GM18873 (cell line): ENCODE data around the gene CCSER1.

Source experiments
- ATAC-seq: cut with Tn5 transposase; IDR thresholded peaks from one replicate; pipeline ENCODE4 v1.9.1; 2021; ENCODE audit warnings: mild to moderate bottlenecking, moderate library complexity, moderate number of reproducible peaks; ENCODE audit not compliant: unreplicated experiment, low FRiP score

The CCSER1 gene

GRCh38 chr4:90127223-90127705, at the start of gene CCSER1:
TSS of gene CCSER1 (plus strand) at chr4:90127394.
- ATAC-seq, result peak; percentile 69

GRCh38 chr4:90078440-90078839, 48.8 kb upstream of the CCSER1 start:
- ATAC-seq, result peak; percentile 54

GRCh38 chr4:90080116-90080515, 47.1 kb upstream of the CCSER1 start:
- ATAC-seq, result no peak

DNA sequence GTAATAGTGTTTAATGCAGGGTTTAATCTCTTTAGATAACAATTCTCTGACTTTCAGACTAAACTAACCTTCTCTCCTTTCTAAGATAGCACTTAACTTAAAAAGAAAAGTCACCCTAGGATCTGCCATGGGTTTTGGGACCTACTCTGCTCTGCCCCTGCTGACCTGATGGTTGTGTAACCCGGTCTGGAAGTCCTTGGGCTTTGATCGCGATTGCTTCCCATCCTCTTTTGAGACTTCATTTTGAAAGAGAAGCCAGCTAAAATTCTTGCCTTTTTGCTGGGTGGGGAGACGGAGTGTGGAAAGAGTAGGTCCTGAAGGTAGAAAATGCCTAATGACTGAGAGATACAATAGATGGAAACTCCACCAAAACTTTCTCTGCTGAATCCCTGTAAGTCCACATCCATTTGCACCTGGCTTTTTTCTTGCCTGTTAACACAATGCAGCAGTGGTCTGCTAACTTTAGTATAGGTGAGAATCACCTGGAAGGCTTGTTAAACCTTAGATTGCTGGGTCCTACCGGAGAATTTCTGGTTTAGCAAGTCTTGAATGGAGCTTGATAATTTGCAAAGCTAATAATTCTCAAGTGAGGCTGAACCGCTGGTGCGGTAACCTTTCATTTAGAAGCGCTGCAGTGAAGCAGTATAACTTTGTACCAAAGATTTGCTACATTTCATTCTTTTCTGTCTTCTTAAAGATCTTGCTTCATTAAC, 45.6 kb upstream of the CCSER1 start:
- ATAC-seq, result no peak

DNA sequence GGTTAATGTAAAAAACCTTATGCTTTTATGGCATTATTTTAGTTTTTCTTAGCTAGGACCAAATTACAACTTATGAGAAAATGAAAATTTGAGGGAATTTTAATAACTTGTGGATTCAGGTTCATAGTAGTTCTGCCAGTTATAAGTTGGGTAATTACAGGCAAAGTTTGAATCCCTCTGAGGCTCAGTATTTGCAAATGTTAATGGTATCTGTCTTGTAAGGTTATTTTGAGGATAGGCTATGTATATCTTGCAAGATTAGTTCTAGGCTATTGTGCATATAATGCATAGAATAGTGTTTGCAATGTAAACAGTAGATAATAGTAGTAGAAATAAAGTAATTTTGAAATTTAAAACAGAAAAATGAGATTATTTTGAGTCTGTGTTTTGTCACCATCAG, 44.7 kb upstream of the CCSER1 start:
- no peak for ATAC-seq

GRCh38 chr4:90084277-90084966, 42.8 kb upstream of the CCSER1 start:
- no peak for ATAC-seq

GRCh38 chr4:90084967-90085295, 42.3 kb upstream of the CCSER1 start:
- ATAC-seq, result no peak

DNA sequence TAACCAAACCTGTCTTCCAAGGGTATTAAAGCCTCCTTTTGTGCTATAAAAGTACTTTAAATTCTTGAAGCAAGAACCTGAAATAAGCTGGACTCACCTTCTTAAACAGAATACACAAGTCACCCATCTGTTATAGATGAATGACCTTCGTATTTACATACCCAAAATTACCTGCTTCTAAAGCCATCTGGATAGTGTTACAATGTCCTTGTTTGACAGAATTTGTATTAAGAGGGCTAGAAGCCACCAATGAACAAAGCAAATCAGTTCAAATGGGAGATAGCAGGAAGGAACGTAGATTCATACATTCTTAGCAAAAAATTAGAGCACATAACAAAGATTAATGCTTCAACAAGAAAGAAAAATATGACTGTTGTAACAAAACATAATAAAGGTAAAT, 33.7 kb upstream of the CCSER1 start:
- ATAC-seq, result no peak

- ATAC-seq, result no peak
Observed at GRCh38 chr4:90095000-90095399, 32.2 kb upstream of the CCSER1 start.

GRCh38 chr4:90099812-90100211, 27.4 kb upstream of the CCSER1 start:
- ATAC-seq, result peak; percentile 54

- ATAC-seq, result no peak
Observed at GRCh38 chr4:90103991-90104390, 23.2 kb upstream of the CCSER1 start.

DNA sequence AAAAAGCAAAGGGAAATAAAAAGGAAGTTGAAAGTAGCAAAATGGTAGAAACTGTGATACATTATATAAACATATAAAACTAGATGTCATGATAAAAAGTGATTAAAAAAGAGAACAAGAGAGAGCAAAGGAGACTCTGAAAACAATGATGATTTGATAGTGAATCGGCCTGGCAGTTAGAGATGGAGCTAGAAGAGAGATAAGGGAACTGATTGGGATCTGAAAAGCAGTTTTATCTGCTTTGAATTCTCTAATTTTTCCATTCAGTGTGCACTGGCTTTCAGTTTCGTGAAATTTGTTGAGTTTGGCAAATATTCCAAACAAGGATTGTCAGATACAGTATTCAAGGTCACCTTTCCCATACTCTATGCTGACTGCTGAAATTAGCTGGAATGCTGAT, 21.9 kb upstream of the CCSER1 start:
- no peak for ATAC-seq

DNA sequence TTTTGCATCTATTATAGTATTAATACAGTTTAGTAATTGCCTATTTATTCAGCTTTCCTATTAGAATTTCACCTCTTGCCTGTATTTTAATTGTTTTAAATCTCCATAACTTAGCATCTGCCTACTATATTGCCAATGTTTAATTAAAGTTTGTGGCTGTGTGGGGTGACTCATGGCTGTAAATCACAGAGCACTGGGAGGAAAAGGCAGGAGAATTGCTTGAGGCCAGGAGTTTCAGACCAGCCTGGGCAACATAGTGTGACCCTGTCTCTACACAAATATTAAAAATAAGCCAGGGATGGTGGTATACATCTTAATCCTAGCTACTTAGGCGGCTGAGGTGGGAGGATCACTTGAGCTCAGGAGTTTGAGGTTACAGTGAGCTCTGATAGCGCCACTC, 14.5 kb upstream of the CCSER1 start:
- ATAC-seq, result no peak

- ATAC-seq, result no peak
Observed at GRCh38 chr4:90113881-90114457, 13.2 kb upstream of the CCSER1 start.

DNA sequence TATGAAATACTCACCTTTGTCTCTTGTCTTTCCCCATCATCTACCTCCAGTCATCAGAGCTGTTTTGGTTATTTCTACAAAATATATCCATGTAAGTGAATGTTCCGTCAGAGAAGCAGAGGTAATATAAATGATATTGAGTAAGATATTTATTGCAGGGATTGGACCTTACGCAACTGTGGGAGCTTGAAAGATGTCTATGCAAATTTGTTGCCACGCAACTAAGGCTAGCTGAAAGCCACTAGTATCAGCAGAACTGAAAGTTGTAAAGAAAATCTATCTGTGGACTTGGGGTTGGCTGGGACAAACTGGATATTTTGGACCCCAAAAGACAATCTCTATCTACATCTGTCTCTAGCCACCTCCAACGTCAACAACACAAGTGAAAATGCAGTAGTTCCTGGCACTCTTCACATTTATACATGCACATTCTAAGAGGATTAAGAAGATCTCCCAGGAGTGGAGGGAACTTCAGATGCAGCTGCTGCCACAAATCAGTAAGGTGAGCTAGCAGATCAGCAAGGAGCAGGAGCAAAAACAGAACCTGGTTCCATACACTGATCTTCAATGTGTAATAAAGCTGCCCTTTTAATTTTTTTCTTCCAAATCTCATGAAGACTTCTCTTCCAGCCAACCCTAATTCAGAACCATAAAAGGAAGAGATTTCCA, 8.5 kb upstream of the CCSER1 start:
- no peak for ATAC-seq

- ATAC-seq, result no peak
Observed at GRCh38 chr4:90120037-90120436, 7.2 kb upstream of the CCSER1 start.

GRCh38 chr4:90120815-90121214, 6.4 kb upstream of the CCSER1 start:
- no peak for ATAC-seq

DNA sequence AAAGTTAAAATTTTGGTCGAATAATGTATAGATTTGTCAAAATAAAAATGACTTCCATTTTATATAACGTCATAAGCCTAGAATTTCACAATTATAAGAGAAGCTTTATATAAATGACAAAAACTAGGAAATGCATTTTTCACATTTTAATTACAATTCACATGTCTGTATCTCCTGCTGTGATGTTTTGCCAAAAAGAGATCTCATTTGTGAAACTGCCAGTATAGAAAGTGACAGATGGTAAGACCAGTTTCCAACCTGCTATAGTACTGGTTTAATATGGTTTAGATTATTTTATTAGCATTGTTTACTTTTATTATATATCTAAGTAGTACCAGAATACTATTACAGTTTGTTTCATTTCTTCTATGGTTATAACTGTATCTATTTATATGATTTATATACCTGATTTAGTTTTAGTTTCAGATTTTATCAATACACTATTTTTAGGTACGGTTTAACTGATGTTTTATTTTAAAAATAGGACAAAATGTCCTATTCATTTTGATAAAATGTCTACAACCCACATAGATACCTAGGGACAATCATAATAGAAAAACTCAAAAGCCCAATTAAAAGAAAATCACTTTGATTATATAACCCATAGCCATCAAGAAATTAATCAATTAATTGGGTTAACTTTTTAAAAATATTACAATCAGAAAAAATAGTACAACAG, 5.4 kb upstream of the CCSER1 start:
- ATAC-seq, result no peak

GRCh38 chr4:90122355-90122748, 4.8 kb upstream of the CCSER1 start:
- no peak for ATAC-seq

DNA sequence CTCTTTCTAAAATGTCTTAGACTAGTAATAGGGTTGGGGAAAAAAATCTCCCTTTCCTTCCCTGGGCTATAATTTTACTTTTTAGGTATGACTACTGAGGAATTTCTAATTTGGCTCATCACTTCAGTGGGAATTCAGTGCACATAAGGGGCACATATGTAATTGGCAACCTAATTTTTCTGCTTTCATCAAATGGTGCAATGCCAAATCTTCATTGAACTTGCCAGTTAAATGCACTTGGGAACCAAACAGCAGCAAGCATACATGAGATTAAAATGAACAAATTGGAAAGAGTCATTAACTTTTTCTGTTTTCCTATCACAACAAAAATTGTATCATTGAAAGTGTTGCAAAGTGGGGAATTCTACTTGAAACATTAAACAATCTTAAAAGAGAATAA, 2.9 kb upstream of the CCSER1 start:
- ATAC-seq, result no peak

DNA sequence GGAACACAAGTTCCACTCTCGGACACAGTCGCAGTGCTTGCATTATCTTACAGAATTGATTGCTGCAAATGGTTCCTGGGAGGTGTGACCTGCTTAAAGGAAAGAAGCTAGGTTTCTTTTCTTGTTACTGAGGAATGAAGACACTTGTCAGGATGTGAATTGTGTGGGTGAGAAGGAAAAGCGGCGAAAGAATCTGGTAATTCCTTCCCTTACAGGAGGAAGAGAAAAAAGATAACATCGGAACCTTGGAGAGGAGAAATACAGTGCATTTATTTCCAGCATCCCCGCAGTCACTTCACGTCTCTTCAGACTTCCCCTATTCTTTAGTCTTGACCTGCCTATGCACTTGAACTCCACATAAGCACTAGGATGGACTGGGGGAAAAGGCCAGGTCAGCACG, 389 bp upstream of the CCSER1 start:
- ATAC-seq, result no peak
